H1 (cell line): ENCODE measurements around the gene SAMD14. TPM values are rescaled to one million over a fixed set of nuclear protein-coding genes. Genes with fewer than 3 reads are reported as not detected.

Source experiments
- CTCF ChIA-PET: fragments of 300-600 bp; sonication (Branson Sonifier 250); formaldehyde crosslinking; loops from one replicate; lab custom pipeline; 2021; ENCODE audit not compliant: partially characterized antibody; lab: Charles Lee
- POLR2A ChIA-PET: fragments of 300-600 bp; sonication (Branson Sonifier 250); formaldehyde crosslinking; loops from one replicate; lab custom pipeline; 2021; ENCODE audit warnings: inconsistent platforms; ENCODE audit not compliant: partially characterized antibody; lab: Charles Lee
- DNase-seq, 2 experiments: peaks; one replicate each; pipeline versions ENCODE4 v3.0.0 to v3.0.0-alpha.2; 2010 to 2022; ENCODE audit warnings: low spot score in 2 of 2, low read depth in 1 of 2, mixed read lengths in 1 of 2
- FAIRE-seq: peaks from 2 replicates; lab custom pipeline; 2011; peaks lifted over from hg19 to GRCh38; lab: Jason Lieb, UNC
- H2AFZ ChIP-seq: 2 replicates; pipeline ENCODE4 v1.8.1; 2012; ENCODE audit warnings: low read length, inconsistent platforms
- H2AK5ac ChIP-seq: 2 replicates; pipeline ENCODE4 v1.6.1; 2013; ENCODE audit warnings: low read depth, low read length
- H2BK120ac ChIP-seq: replicated peaks from 2 replicates; pipeline ENCODE3; 2013; ENCODE audit warnings: low read depth, low read length, inconsistent platforms
- H2BK12ac ChIP-seq: 2 replicates; pipeline ENCODE4 v1.6.1; 2013; ENCODE audit warnings: low read depth, low read length
- H2BK15ac ChIP-seq: 2 replicates; pipeline ENCODE4 v1.6.1; 2013; ENCODE audit warnings: low read length
- H2BK20ac ChIP-seq: 2 replicates; pipeline ENCODE4 v1.6.1; 2013; ENCODE audit warnings: low read length
- H2BK5ac ChIP-seq: 2 replicates; pipeline ENCODE4 v1.6.1; 2013; ENCODE audit warnings: low read depth, low read length
- H3K14ac ChIP-seq: 2 replicates; pipeline ENCODE4 v1.6.1; 2013; ENCODE audit warnings: inconsistent platforms; ENCODE audit not compliant: insufficient read length
- H3K18ac ChIP-seq: 2 replicates; pipeline ENCODE4 v1.6.1; 2013; ENCODE audit warnings: low read length; ENCODE audit errors: extremely low read depth
- H3K23ac ChIP-seq: 2 replicates; pipeline ENCODE4 v1.6.1; 2013; ENCODE audit warnings: inconsistent platforms; ENCODE audit not compliant: insufficient read length
- H3K23me2 ChIP-seq: 2 replicates; pipeline ENCODE4 v1.6.1; 2013; ENCODE audit warnings: low read depth, low read length
- H3K27ac ChIP-seq: 2 replicates; pipeline ENCODE4 v1.6.1; 2011; ENCODE audit warnings: low read depth, low read length, inconsistent platforms
- H3K27me3 ChIP-seq, 4 experiments: replicated peaks in 1 of 4; 1 replicate in 1 of 4; 2 replicates in 3 of 4; pipeline versions ENCODE4 v1.6.1 to v1.8.1; 2011 to 2013; ENCODE audit warnings: low read length in 3 of 4, mild to moderate bottlenecking in 3 of 4, inconsistent platforms in 2 of 4, mixed read lengths in 2 of 4, moderate library complexity in 1 of 4; ENCODE audit not compliant: control insufficient read depth in 3 of 4, insufficient read depth in 3 of 4; ENCODE audit errors: extremely low read depth in 1 of 4
- H3K36me3 ChIP-seq, 4 experiments: 2 replicates each; pipeline versions ENCODE4 v1.6.1 to v1.8.1; 2011 to 2013; ENCODE audit warnings: mild to moderate bottlenecking in 4 of 4, low read length in 3 of 4, moderate library complexity in 2 of 4, control low read depth in 1 of 4, inconsistent platforms in 1 of 4; ENCODE audit not compliant: insufficient read depth in 4 of 4, control insufficient read depth in 2 of 4
- H3K4ac ChIP-seq: replicated peaks from 2 replicates; pipeline ENCODE3; 2013; ENCODE audit warnings: low read length, low read depth, mixed read lengths, inconsistent platforms; ENCODE audit not compliant: insufficient read length
- H3K4me1 ChIP-seq, 4 experiments: replicated peaks in 1 of 4; 1 replicate in 1 of 4; 2 replicates in 3 of 4; pipeline versions ENCODE4 v1.6.1 to v1.8.1; 2011 to 2013; ENCODE audit warnings: low read length in 3 of 4, inconsistent platforms in 2 of 4, mixed read lengths in 1 of 4; ENCODE audit not compliant: insufficient read depth in 4 of 4, control insufficient read depth in 3 of 4
- H3K4me2 ChIP-seq, 2 experiments: 2 replicates each; pipeline versions ENCODE4 v1.6.1 to v1.8.1; 2011 to 2013; ENCODE audit warnings: low read depth in 2 of 2, low read length in 2 of 2, control low read depth in 1 of 2, inconsistent platforms in 1 of 2, mild to moderate bottlenecking in 1 of 2; ENCODE audit not compliant: insufficient read depth in 1 of 2
- H3K4me3 ChIP-seq, 4 experiments: fragments of 200-600, 300-600 bp in 1 of 4; sonication (generic), shearing (Covaris generic), sonication (Bioruptor Twin) in 1 of 4; 2 replicates each; pipeline versions ENCODE4 v1.5.1 to v1.8.1; 2011 to 2016; ENCODE audit warnings: low read length in 4 of 4, low read depth in 3 of 4, control low read depth in 2 of 4, inconsistent platforms in 2 of 4, mild to moderate bottlenecking in 2 of 4, mixed read lengths in 1 of 4, moderate library complexity in 1 of 4; ENCODE audit not compliant: insufficient read depth in 2 of 4; ENCODE audit errors: extremely low read depth in 1 of 4
- H3K56ac ChIP-seq: replicated peaks from 2 replicates; pipeline ENCODE3; 2013; ENCODE audit warnings: low read depth, mild to moderate bottlenecking, mixed read lengths, low read length, inconsistent platforms; ENCODE audit not compliant: insufficient read length
- H3K79me1 ChIP-seq: 2 replicates; pipeline ENCODE4 v1.6.1; 2013; ENCODE audit warnings: low read depth, low read length, control low read depth
- H3K79me2 ChIP-seq, 2 experiments: 2 replicates each; pipeline versions ENCODE4 v1.6.1 to v1.8.1; 2012 to 2013; ENCODE audit warnings: low read length in 2 of 2, mild to moderate bottlenecking in 2 of 2, inconsistent platforms in 1 of 2; ENCODE audit not compliant: insufficient read depth in 2 of 2, control insufficient read depth in 1 of 2
- H3K9ac ChIP-seq, 4 experiments: replicated peaks in 1 of 4; 1 replicate in 1 of 4; 2 replicates in 3 of 4; pipeline versions ENCODE4 v1.6.1 to v1.8.1; 2011 to 2013; ENCODE audit warnings: low read depth in 3 of 4, low read length in 3 of 4, control low read depth in 2 of 4, mild to moderate bottlenecking in 2 of 4, moderate library complexity in 2 of 4, inconsistent platforms in 1 of 4; ENCODE audit errors: extremely low read depth in 1 of 4
- H3K9me3 ChIP-seq, 2 experiments: 2 replicates each; pipeline versions ENCODE4 v1.6.1 to v1.8.1; 2012 to 2013; ENCODE audit warnings: mild to moderate bottlenecking in 2 of 2, moderate library complexity in 2 of 2, control low read depth in 1 of 2, inconsistent platforms in 1 of 2, low read depth in 1 of 2, low read length in 1 of 2, mixed read lengths in 1 of 2; ENCODE audit not compliant: insufficient read depth in 2 of 2
- H4K20me1 ChIP-seq, 2 experiments: replicated peaks in 1 of 2; 2 replicates each; pipeline versions ENCODE3 to v1.8.1; 2011 to 2013; ENCODE audit warnings: inconsistent platforms in 2 of 2, low read length in 2 of 2, mild to moderate bottlenecking in 1 of 2; ENCODE audit not compliant: insufficient read depth in 2 of 2, control insufficient read depth in 1 of 2
- H4K5ac ChIP-seq: 2 replicates; pipeline ENCODE4 v1.6.1; 2013; ENCODE audit warnings: low read length, low read depth, mixed read lengths, inconsistent platforms; ENCODE audit not compliant: insufficient read length
- H4K8ac ChIP-seq: 2 replicates; pipeline ENCODE4 v1.8.0; 2013; ENCODE audit warnings: mild to moderate bottlenecking, moderate library complexity, low read length, inconsistent platforms; ENCODE audit not compliant: insufficient read depth; ENCODE audit errors: extremely low read depth
- H4K91ac ChIP-seq: replicated peaks from 2 replicates; pipeline ENCODE3; 2013; ENCODE audit warnings: low read length, mixed read lengths, inconsistent platforms; ENCODE audit not compliant: insufficient read length
- BACH1 ChIP-seq: IDR thresholded peaks from 2 replicates; pipeline ENCODE4 v1.6.1; 2012; ENCODE audit warnings: low read length, improper control_type of control experiment
- CEBPB ChIP-seq: IDR thresholded peaks from 2 replicates; pipeline ENCODE4 v1.6.1; 2012; ENCODE audit warnings: low read depth, low read length
- KDM4A ChIP-seq: IDR thresholded peaks from one replicate; pipeline ENCODE4 v1.7.1; 2012; ENCODE audit warnings: low read depth, mild to moderate bottlenecking, moderate library complexity, low read length, inconsistent platforms; ENCODE audit not compliant: severe bottlenecking
- SAP30 ChIP-seq: fragments of 300-600 bp; sonication (generic); IDR thresholded peaks from 2 replicates; pipeline ENCODE4 v1.7.1; 2012; ENCODE audit warnings: low read length, moderate library complexity, mild to moderate bottlenecking, inconsistent platforms; ENCODE audit not compliant: insufficient read depth, insufficient replicate concordance
- SRF ChIP-seq: IDR thresholded peaks from 2 replicates; pipeline ENCODE4 v1.6.1; 2011; ENCODE audit warnings: mild to moderate bottlenecking, low read depth, low read length, moderate library complexity
- TAF1 ChIP-seq: IDR thresholded peaks from 2 replicates; pipeline ENCODE4 v1.6.1; 2011; ENCODE audit warnings: mild to moderate bottlenecking, low read depth, low read length
- WGBS, 2 experiments: shearing (Covaris generic) in 1 of 2; methylation state at CpG; one replicate each; pipeline versions ENCODE4 v1.1.6 to v1.1.7; 2013 to 2015; ENCODE audit warnings: low lambda C conversion rate in 2 of 2, mixed read lengths in 2 of 2, inconsistent platforms in 1 of 2, low coverage in 1 of 2, missing lambda C conversion rate in 1 of 2; ENCODE audit not compliant: insufficient replicate concordance in 2 of 2, insufficient coverage in 1 of 2, insufficient read length in 1 of 2; ENCODE audit errors: extremely low coverage in 1 of 2, missing lambda C conversion rate in 1 of 2; 5-methylcytosine and 5-hydroxymethylcytosine counted together
- polyA plus RNA-seq, 7 experiments: library from polyadenylated mRNA; depleted of rRNA in 3 of 7; stranded (reverse) in 5 of 7; unstranded in 2 of 7; fragments of >200 nt in 5 of 7; fragments of 200-250 nt in 2 of 7; gene quantifications; 1 replicate in 5 of 7; 2 replicates in 1 of 7; 4 replicates in 1 of 7; pipeline versions ENCODE4 v1.2.1 to v1.2.3, GENCODE V29; 2011 to 2013; ENCODE audit warnings: missing spikeins in 2 of 7, mixed read lengths in 2 of 7
- total RNA-seq: library from RNA; stranded (reverse); fragmentation: NEBNext Ultra II Directional; extraction: Animal tissue kit (Norgen Biotek cat#: 25700); gene quantifications from 2 replicates; pipeline ENCODE4 v1.2.1, GENCODE V29; 2021

SAMD14 gene
- total and polyA plus RNA-seq, 2 of the 8 experiments (the other 6 are each of a cell fraction or from before 2014, with no cell fraction given): 5.7 to 5.8 TPM

- Histone ChIP-seq H3K4me1 (peaks cover 8 to 31% (median 26%) of the 10 kb centered on the region in 4 experiments), H3K9ac (no peak overlapping the region), H2BK20ac (no peak overlapping the region), H3K56ac (no peak overlapping the region), H2BK12ac (no peak overlapping the region), H3K14ac (no peak overlapping the region), H2BK15ac (no peak overlapping the region), H3K79me2 (no peaks in the 10 kb centered on the region), H4K20me1 (peaks cover 0 to 1% of the 10 kb centered on the region in 2 experiments), H4K91ac (peak overlapping the region; percentile 72), H3K23me2 (peaks cover 20% of the 10 kb centered on the region), H3K23ac (no peak overlapping the region), H3K9me3 (no peaks in the 10 kb centered on the region), H2BK120ac (no peak overlapping the region), H3K4ac (no peak overlapping the region), H4K8ac (no peak overlapping the region; the same call in 1 of the 2 replicates), H2BK5ac (peak overlapping the region; percentile 60; the same call in 1 of the 2 replicates), H3K27me3 (peaks cover 0 to 11% (median 2%) of the 10 kb centered on the region in 4 experiments; a peak in 4 of 7 replicates), H3K79me1 (no peaks in the 10 kb centered on the region), H2AFZ (no peak overlapping the region), H3K18ac (peak overlapping the region; percentile 78; the same call in 1 of the 2 replicates), H2AK5ac (no peak overlapping the region), H3K27ac (no peak overlapping the region), H4K5ac (no peak overlapping the region), H3K36me3 (no peaks in the 10 kb centered on the region), H3K4me2 (peak overlapping the region; percentile 70 to 92), H3K4me3 (peak overlapping the region; percentile 37 to 97 (median 74))
- FAIRE-seq: no peak
- no peak for DNase-seq
- ChIA-PET POLR2A (interaction anchor here (1.6 to 3.5 kb wide), 4 partner anchors 12 to 49 kb away, joined by 3 to 11 read pairs (median 6); no protein-coding TSS in a partner anchor), CTCF (interaction anchor here (1.7 to 21.6 kb wide), 2 partner anchors 20 to 35 kb away, joined by 7 to 299 read pairs; partner anchors contain the start of gene PPP1R9B)
- TF ChIP-seq SRF: no peak
- TF ChIP-seq SAP30: no peak
- no peak for TF ChIP-seq BACH1
- TF ChIP-seq KDM4A: peak; percentile 11
- TF ChIP-seq TAF1: no peak
- no peak for TF ChIP-seq CEBPB
- WGBS, 2 experiments: no CpG with 5 or more reads among the region's 31 CpGs
Measured at GRCh38 chr17:50129353-50129727, 620 bp downstream of the SAMD14 start.
